ENCODE results near the gene ITGA2.

DNA sequence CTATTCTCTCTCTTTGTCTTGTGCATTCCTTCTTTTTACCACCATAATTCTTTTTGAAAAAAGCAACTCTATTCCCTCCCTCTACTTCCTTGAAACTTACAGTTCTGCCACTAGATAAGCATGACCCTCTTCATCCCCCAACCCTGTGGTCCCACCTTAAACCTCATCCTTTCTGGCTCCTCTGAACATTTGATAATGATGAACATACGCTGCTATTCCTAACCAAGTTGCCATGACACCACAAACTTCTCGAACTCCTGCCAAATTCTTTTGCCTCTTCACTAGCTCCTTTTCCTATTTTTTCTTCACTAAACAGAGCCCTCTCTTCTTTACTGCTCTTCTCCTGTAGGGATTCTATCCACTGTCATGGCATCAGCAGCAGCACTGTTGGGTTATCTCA, 63.3 kb downstream of the ITGA2 start:
- no peak for TF ChIP-seq EZH2phosphoT487 (IDR thresholded peaks at IDR 0.05; ENCODE audit: borderline replicate concordance)
- TF ChIP-seq POLR2A (IDR thresholded peaks at IDR 0.05; ENCODE audit: borderline replicate concordance, extremely low read depth, insufficient read depth, insufficient read length): no peak
- TF ChIP-seq, protein P1, sequence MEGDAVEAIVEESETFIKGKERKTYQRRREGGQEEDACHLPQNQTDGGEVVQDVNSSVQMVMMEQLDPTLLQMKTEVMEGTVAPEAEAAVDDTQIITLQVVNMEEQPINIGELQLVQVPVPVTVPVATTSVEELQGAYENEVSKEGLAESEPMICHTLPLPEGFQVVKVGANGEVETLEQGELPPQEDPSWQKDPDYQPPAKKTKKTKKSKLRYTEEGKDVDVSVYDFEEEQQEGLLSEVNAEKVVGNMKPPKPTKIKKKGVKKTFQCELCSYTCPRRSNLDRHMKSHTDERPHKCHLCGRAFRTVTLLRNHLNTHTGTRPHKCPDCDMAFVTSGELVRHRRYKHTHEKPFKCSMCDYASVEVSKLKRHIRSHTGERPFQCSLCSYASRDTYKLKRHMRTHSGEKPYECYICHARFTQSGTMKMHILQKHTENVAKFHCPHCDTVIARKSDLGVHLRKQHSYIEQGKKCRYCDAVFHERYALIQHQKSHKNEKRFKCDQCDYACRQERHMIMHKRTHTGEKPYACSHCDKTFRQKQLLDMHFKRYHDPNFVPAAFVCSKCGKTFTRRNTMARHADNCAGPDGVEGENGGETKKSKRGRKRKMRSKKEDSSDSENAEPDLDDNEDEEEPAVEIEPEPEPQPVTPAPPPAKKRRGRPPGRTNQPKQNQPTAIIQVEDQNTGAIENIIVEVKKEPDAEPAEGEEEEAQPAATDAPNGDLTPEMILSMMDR (IDR thresholded peaks at IDR 0.05 in 2 of 3, conservative IDR thresholded peaks at IDR 0.05 in 1 of 3; ENCODE audit: borderline replicate concordance in 1 of 3, insufficient read depth in 1 of 3, low read depth in 2 of 3, low read length in 2 of 3): no peak
- TF ChIP-seq, protein P2, sequence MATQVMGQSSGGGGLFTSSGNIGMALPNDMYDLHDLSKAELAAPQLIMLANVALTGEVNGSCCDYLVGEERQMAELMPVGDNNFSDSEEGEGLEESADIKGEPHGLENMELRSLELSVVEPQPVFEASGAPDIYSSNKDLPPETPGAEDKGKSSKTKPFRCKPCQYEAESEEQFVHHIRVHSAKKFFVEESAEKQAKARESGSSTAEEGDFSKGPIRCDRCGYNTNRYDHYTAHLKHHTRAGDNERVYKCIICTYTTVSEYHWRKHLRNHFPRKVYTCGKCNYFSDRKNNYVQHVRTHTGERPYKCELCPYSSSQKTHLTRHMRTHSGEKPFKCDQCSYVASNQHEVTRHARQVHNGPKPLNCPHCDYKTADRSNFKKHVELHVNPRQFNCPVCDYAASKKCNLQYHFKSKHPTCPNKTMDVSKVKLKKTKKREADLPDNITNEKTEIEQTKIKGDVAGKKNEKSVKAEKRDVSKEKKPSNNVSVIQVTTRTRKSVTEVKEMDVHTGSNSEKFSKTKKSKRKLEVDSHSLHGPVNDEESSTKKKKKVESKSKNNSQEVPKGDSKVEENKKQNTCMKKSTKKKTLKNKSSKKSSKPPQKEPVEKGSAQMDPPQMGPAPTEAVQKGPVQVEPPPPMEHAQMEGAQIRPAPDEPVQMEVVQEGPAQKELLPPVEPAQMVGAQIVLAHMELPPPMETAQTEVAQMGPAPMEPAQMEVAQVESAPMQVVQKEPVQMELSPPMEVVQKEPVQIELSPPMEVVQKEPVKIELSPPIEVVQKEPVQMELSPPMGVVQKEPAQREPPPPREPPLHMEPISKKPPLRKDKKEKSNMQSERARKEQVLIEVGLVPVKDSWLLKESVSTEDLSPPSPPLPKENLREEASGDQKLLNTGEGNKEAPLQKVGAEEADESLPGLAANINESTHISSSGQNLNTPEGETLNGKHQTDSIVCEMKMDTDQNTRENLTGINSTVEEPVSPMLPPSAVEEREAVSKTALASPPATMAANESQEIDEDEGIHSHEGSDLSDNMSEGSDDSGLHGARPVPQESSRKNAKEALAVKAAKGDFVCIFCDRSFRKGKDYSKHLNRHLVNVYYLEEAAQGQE (IDR thresholded peaks at IDR 0.05; ENCODE audit: low read depth): no peak
- no peak for TF ChIP-seq ZNF274 (IDR thresholded peaks at IDR 0.05; ENCODE audit: low read depth, low read length)
- no peak for TF ChIP-seq POLR2AphosphoS5 (IDR thresholded peaks at IDR 0.05; ENCODE audit: low read depth, low read length)
- no peak for TF ChIP-seq SP1 (IDR thresholded peaks at IDR 0.05; ENCODE audit: low read depth)
- TF ChIP-seq TCF7L2 (IDR thresholded peaks at IDR 0.05; ENCODE audit: borderline replicate concordance, extremely low read depth, insufficient read depth, insufficient read length): no peak
- TF ChIP-seq EZH2 (IDR thresholded peaks at IDR 0.05): no peak
- TF ChIP-seq SIN3A (IDR thresholded peaks at IDR 0.05; ENCODE audit: low read depth): no peak
- no peak for TF ChIP-seq YY1 (IDR thresholded peaks at IDR 0.05; ENCODE audit: extremely low read depth, insufficient replicate concordance, low read depth, low read length)
- TF ChIP-seq CEBPB (IDR thresholded peaks at IDR 0.05; ENCODE audit: low read depth): no peak
- no peak for TF ChIP-seq RAD21 (IDR thresholded peaks at IDR 0.05; ENCODE audit: low read depth)
